ENCODE measurements around the gene RBFOX2.

The RBFOX2 gene

DNA sequence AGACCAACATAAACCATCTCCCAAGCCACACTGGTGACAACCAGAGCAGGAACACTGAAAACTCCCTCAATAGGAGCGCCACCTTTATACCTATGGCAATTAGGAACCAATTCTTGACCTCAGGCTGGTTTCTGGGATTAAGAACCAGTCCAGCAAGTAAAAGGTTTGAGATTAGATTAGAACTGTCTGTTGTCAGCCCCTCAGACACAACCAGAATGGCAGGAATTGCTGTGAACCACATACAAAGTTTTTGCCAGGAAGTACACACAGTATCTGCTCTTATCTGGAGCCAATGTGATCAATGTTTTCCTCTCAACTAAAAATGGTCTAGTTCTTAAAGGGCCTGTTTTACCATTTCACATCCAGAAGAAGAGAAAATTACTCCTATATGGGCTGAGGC lies 55.2 kb downstream of the RBFOX2 start:
- DNase-seq (ENCODE audit: low read depth): no peak

DNA sequence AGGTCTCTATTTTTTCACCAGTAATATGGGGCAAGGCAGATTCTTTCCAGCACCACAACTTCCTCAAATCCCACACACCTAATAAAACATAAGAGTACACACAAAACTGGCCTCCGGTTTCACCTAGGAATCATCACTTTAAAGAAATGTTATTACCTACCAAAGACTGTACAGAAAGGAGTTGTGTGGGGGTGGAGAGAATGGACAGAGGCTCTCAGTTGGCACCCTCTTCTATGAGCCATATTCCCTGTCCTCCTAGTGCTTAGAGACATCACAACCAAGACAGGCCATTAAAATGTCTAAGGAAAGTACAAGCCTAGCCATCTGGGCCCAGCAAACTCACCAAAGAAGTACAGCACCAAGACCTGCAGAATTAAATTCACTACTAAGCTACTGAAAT lies 56.1 kb downstream of the RBFOX2 start:
- no peak for DNase-seq (ENCODE audit: low read depth)

DNA sequence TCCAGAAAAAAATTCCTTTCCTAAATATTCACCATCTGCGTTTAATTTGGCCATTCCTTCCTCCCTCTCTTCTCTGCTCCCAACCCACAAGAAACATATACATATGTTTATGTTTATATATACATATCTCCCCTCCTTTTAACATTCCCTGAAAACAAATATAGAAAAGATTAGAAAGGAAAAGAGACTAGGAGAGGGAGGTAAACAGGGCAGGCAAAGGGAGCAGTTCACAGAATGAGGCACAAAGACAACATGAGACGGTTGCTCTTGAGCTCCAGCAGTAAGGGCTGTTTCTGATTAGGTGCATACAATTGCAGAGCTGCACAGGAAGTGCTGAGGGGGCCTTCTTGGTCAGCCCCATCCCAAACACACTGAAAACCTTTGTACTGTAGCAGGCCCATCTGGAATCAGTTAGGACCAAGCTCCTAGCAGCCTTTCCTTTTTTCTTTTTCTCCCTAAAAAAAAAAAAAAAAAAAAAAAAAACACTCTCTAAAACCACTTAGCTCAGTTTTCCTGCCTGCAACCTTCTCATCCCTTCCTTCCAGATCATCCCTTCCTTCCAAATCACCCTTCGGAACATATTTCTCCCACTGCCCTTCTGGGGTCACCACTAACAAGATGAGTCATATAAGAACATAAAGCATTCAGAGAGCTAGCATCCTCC lies 57.0 kb downstream of the RBFOX2 start:
- DNase-seq (ENCODE audit: low read depth): no peak

DNA sequence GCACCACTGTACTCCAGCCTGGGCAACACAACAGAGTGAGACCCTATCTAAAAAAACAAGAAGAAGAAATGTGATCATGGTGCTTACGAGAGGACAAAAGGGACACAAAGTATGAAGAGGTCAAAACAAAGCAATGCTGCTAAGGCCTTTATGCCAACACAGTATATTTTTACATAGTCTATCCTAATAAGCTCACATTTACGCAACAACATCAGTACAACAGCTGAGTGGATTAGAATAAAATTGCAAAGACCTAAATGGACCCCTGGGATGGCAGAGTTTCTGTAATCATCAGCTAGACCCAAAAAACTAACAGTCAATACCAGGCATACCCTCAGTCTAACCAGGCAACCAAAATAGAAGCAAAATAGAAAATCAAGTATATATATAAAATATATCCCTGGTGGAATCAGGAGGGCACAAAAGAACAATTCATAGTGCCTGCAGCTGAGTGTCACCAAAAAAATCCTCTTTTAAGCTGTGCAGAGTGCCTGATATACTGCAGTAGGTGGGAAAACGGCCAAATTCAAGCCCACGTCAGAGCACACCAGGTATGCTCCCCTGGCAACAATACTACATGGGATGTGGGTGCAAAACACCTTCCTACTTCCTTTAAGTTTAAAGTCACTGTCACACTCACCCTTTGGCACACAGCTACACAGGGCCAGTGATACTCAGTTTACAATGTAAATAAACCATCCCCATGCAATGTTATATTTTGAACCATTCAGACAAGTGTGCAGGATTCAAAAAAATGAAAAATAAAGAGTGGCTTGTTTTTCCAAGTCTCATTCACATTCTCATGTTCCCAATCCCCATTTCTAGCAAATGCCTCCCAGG lies 57.8 kb downstream of the RBFOX2 start:
- DNase-seq (ENCODE audit: low read depth): no peak

DNA sequence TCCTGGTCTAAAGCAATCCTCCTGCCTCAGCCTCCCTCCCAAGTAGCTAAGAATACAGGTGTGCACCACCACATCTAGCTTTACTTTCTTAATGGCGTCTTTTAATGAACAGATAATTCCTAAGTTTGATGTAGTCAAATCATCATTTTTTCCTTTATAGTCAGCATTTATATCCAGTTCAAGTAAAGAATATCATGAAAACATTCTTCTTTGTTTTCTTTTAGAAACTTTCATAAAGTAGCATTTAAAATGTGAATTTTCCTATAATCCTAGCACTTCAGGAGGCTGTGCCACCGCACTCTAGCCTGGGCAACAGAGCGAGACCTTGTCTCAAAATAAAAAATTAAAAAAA lies 61.6 kb downstream of the RBFOX2 start:
- DNase-seq (ENCODE audit: low read depth): no peak

DNA sequence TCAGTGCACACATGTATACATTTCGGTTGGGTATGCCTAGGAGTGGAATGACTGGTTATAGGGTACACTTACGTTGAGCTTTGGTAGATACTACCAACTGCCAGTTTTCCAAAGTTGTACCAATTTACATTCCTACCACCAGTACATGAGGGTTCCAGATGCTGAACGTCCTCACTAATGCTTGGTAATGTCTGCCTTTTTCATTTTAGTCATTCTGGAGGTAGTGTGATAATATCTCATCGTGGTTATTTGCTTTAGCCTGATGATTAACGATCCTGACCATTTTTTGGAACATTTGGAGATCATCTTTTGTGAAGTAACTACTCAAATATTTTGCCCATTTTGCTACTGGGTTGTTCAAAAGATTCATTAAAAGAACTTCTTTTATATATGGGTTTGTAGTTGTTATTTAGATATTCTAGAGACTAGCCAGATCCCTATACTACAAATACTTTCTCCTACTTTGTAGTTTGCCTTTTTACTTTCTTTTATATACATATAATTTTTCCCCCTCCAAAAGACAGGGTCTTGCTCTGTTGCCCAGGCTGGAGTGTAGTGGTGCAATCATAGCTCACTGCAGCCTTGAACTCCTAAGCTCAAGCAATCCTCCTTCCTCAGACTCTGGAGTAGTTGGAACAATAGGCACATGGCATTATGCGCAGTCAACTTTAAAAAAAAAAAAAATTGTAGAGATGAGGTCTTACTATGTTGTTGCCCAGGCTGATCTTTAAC lies 62.1 kb downstream of the RBFOX2 start:
- no peak for DNase-seq (ENCODE audit: low read depth)

DNA sequence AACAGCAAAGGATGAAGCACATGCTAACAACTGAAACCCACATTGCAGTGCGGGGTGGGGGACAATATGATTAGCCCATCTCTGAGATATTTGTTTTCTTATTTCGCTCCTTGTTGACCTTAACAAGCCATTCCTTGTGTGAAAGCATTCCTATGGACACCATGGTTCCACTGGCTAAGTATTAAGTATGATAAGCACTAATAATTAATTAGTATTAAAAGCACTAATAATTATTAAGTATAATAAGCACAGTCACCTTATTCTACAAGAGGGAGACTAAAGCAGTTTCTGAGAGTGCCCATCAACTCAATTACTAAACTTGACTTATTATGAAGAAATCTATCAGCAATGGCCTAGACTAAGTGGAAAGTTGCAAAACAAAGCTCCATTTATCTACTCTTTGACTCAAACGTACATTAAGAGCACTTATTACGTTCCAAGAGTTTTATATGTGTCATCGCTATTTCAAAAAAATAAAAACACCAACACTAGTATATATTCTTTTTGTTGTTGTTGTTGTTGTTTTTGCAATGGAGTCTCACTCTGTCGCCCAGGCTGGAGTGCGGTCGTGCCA lies 65.3 kb downstream of the RBFOX2 start:
- no peak for DNase-seq (ENCODE audit: low read depth)

DNA sequence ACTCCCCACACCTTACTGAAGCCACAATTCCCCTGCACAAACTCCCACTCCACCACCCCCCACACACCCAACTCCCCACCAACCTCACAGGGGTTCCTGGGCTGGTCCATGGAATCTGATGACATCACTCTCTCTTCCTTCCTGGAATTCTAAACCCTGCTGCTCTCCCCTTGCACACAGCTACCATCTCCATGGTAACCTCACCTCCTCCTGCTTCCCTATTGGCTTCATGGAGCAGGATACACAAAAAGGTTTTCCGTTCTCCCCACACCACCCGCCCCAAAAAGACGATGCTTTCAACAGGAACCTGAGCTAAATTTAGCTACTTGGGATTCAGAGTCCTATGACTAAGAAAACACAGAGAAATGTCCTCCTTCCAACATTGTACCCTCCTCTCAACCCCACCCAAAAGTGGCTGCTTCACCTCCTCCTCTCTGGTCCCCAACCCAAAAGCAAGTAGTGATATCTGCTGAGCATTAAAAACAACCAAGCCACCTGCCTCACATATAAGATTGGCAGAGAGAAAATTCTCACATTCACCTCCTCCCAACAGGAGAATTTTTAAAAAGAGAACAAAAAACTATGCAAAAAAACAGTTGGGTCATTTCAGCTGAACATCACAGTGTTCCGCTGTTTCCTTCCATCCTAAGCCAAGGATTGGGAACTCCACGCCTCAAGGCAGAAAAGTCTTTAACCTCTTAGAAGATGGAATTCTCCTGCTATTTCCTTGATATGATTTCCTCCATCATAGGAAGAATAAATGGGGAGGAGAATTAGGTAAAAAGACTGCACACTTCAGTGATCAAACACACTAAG lies 66.9 kb downstream of the RBFOX2 start:
- no peak for DNase-seq (ENCODE audit: low read depth)

DNA sequence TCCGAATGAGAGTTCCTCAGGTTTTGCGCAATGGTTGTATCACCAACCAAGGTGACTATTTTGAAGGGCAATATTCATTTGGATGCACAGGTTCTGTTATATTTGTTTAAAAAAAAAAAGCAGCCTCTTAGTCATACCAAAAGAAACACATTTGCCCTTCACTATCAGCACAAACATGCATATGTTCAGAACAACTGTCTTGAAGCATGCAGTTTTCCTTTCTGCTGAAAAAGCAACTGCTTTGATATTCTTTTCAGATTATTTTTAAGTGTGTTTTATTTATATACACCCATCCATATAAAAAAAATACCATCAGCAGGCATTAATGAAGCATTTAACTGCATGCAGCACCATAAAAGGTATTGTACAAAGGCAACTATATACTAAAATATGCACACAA lies 67.8 kb downstream of the RBFOX2 start:
- no peak for DNase-seq (ENCODE audit: low read depth)

DNA sequence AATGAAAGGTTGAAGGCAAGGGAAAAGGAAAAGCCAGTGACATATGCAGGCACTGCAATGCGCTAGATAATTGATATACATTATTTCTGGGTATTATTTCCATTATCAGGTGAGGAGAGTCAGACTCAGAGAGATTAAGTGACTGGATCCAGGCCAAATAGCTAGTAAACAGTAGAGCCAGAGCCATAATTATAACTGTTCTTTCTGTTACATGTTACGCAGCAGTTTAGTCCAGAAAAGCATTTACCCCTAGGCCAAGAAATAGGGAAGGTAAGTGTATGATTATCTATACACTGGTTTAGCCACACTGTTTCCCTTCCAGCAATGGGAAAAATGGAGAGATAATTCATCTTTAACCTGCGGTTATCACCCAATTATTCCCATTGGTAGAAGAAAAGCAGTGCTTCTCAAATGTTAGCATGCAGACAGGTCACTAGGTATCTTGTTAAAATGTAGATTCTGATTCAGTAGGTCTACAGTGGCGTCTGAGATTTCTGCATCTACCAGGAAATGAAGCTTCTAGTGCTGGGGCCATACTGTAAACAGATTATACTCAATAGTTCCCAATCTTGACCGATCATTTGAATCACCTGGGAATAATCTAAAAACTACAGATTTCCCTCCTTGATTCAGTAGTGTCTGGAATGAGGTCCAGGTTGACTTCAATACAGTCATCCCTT lies 69.4 kb downstream of the RBFOX2 start:
- no peak for DNase-seq (ENCODE audit: low read depth)

DNA sequence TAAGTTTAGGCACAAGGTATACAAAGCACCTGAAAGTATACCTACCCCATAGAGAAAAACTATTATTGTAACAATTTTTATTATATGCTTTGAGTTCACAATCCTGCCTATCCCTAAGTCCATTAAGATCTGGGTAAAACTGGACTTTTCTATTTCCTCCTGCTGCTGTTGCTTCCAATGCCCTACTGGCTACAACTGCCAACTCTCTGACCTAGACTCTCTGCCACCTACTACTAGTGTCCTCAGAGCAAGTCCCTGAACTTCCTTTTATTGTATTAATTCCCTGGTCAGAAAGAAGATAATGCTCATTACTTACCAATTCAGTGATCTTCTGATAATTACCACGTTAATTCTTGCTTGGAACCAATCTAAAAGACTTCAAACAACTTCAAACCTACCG lies 70.3 kb downstream of the RBFOX2 start:
- no peak for DNase-seq (ENCODE audit: low read depth)

DNA sequence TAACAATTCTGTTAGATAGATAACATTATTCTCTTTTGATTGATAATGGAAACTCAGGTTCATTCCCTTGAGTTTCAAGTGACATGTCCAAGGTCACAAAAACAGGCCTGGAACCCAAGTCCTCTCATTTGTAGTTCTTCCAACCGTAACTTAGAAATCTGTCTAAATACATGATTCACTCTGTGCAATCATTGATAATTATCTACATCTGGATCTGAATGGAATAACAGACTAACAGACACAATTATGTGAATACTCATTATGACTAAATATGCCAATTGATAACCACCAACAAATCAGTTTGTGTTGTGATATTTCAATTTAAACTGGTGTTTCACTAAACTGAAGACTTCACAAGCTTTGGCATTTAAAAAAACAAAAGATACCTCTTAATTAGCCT lies 71.0 kb downstream of the RBFOX2 start:
- DNase-seq (ENCODE audit: low read depth): no peak

DNA sequence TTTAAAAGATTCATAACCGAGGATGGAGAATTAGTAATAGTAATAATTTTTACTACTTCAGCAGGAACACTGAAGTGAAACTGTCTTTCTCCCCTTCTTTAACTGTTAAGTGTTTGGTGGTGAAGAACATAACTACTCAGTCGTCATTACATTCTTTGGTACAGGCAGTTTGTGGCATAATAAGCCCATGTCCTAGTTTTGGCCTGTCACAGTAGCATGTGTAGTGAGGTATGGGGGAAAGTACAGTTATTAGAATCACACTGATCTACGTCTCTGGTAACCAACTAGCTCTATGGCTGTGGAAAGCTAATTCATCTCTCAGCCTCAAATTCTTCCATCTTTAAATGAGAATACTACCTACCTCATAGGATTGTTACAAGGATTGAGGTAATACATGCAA lies 71.8 kb downstream of the RBFOX2 start:
- no peak for DNase-seq (ENCODE audit: low read depth)

DNA sequence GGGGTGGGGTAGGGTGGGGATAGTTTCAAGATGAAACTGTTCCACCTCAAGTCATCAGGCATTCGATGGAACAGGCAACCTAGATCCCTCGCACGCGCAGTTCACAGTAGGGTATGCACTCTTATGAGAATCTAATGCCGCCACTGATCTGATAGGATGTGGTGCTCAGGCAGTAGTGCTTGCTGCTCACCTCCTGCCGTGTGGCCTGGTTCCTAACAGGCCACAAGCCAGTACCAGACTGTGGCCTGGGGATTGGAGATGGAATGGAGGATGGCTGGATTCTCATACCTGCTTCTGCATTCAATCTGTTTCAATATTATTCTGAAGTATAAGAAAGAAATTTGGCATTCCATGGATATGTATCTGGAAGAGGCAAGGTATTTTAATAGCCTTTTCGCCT lies 73.1 kb downstream of the RBFOX2 start:
- DNase-seq (ENCODE audit: low read depth): no peak

DNA sequence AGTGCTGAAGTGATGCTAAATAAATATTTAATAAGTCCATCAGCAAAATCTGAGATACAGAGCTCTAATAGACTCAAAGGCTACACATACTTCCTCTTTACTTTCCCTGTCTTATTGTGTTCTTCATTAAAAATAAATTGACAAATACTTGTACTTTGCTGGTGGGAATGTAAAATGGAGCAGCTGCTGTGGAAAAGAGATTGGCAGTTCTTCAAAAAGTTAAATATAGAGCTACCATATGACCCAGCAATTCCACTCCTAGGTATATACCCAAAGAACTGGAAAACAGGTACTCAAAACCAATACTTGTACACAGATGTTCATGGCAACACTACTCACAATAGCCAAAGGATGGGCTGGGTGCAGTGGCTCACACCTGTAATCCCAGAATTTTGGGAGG lies 76.0 kb downstream of the RBFOX2 start:
- DNase-seq (ENCODE audit: low read depth): no peak

DNA sequence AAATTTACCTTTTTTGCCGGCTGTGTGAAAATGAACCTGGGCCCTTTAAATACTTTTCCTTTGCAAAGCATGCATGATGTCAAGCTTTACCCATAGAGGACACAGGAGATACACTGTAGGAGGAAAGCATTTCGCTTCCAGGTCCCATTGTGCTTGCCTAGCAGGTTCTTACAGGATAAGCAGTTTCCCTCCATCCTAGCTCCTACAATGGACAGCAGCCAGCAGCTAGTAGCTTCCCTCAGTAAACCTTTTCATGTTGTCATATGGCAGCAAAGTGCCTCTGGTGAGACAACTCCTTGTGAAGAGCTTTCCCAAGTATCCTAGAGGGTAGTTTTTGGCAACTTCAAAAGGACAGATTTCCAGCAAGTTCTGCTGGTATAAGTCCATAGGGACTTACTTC lies 78.4 kb downstream of the RBFOX2 start:
- DNase-seq (ENCODE audit: low read depth): no peak

DNA sequence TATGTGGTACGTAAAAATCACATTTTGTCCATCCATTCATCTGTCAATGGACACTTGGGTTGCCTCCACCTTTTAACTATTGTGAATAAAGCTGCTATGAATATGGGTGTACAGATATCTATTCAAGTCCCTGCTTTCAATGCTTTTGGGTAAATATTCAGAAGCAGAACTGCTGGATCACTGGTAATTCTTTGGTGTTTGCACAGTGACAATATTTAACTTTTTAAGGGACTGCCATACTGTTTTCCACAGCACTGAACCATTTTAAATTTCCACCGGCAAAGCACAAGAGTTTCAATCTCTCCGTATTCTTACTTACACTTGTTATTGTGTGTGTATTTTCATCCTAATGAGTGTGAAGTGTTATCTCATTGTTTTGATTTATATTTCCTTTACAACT lies 79.4 kb downstream of the RBFOX2 start:
- DNase-seq (ENCODE audit: low read depth): no peak

DNA sequence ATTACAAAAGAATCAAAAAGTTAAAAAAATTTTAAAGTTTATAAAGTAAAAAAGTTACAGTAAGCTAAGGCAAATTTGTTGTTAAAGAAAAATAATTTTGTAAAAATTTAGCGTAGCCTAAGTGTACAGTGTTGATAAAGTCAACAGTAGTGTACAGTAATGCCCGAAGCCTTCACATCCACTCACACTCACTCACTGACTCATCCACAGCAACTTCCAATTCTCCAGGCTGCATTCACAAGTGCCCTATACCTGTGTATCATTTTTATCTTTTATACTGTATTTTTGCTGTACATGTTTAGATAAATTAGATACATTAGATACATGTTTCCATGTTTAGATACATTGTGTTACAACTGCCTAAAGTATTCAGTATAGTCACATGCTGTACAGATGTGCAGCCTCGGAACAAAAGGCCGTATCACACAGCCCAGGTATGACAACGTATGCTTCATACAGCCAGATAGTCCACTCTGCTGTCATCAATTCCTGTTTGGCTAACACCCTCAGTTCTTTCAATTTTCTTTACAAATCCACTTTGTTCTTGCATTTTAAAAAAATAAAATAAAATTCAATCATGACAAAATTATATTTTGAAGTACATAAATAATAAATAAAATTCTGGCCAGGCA lies 80.7 kb downstream of the RBFOX2 start:
- DNase-seq (ENCODE audit: low read depth): no peak

DNA sequence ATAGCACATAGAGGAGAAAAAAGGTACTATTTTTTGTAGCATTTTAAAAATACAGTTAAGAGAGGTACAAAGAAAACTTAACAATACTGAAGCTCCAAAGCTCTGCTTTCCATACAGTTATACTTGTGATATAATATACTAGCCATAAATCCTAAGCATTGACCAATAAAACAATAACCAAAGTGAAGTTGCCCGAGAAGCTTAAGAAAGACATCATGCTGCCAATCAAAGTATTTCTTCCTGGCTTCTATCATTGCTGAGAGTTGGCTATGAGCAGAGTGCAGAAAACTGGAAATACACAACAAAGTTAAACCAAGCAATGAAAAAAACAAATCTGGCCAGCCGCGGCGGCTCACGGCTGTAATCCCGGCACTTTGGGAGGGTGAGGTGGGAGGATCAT lies 84.2 kb downstream of the RBFOX2 start:
- DNase-seq (ENCODE audit: low read depth): no peak

DNA sequence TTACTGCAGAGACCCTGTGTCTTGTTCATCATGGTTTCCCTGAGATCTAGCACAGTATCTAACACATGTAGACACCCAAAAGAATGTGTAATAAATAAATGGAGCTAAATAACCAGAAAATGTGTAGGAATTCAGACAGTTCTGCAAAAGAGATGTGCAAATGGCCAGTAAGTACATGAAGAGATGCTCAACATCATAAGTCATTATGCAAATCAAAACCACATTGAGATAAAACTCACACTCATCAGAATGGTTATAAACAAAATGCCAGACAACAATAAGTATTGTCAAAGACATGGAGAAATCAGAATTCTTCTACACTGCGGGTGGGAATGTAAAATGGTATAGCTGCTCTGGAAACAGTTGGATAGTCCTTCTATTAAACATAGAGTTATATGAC lies 88.5 kb downstream of the RBFOX2 start:
- no peak for DNase-seq (ENCODE audit: low read depth)

DNA sequence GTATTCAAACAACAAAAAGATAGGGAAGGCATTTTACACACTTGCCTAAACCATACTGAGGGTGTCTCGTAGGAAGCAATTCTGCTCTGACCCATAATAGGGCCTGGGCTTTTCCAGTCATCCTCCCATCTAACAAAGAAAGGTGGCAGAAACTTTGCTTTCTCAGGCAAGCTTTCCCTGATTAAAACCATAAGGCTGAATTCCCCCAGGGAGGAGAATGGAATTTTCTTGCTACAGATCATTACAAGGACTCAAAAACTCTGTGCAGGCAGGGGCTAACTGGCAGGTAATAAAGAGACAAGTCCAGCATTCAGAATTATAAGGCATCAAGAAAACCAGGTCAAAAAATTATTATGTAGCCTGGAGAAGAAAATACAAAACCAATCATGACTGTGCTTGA lies 90.4 kb downstream of the RBFOX2 start:
- no peak for DNase-seq (ENCODE audit: low read depth)

Measured in stimulated activated CD8-positive, alpha-beta memory T cell treated with anti-CD3 and anti-CD28 coated beads, Interleukin-4, amount 100 ng/mL, for 24 hours (primary cell).